ENCODE measurements around the gene SH3BP4.

The SH3BP4 gene

DNA sequence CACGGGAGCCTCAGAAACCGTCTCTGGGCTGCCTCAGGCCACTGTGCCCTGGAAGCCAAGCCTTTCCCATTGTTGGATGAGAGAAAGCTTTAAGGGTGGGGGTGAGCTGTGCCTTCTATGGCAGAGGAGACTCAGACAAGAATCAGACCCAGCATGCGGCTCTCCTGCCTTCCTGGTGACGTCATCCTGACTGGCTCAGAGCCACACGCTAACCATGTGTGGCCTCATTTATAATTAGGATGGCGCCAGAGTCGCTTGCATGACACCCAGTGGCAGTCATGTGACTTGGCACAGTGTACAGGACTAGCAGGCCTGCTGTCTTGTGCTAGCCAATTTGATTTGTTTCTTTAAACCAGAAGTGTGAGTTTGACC is 99.1 kb downstream of the SH3BP4 start:
- H3K4me1 ChIP-seq, result peaks cover 0 to 31% (median 21%) of the 10 kb centered on the region in 4 donors
- H3K27ac ChIP-seq, result peak overlapping the region; percentile 64 to 69
- intact Hi-C loops (cut with DNase I; ENCODE audit: low total_unique reads), result loop anchor here (2.0 to 5.0 kb wide), 2 partner anchors 54 to 99 kb away; partner anchors contain the start of gene SH3BP4
- peaks cover 12 to 35% (median 31%) of the 10 kb centered on the region in 3 donors for H3K36me3 ChIP-seq
- TF ChIP-seq, protein P1, sequence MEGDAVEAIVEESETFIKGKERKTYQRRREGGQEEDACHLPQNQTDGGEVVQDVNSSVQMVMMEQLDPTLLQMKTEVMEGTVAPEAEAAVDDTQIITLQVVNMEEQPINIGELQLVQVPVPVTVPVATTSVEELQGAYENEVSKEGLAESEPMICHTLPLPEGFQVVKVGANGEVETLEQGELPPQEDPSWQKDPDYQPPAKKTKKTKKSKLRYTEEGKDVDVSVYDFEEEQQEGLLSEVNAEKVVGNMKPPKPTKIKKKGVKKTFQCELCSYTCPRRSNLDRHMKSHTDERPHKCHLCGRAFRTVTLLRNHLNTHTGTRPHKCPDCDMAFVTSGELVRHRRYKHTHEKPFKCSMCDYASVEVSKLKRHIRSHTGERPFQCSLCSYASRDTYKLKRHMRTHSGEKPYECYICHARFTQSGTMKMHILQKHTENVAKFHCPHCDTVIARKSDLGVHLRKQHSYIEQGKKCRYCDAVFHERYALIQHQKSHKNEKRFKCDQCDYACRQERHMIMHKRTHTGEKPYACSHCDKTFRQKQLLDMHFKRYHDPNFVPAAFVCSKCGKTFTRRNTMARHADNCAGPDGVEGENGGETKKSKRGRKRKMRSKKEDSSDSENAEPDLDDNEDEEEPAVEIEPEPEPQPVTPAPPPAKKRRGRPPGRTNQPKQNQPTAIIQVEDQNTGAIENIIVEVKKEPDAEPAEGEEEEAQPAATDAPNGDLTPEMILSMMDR (IDR thresholded peaks at IDR 0.05), result no peak
- DNase-seq, result peak; percentile 91 to 96
- H3K27me3 ChIP-seq, result no peaks in the 10 kb centered on the region
- H3K9me3 ChIP-seq, result no peaks in the 10 kb centered on the region
- H3K4me3 ChIP-seq, result no peak overlapping the region

DNA sequence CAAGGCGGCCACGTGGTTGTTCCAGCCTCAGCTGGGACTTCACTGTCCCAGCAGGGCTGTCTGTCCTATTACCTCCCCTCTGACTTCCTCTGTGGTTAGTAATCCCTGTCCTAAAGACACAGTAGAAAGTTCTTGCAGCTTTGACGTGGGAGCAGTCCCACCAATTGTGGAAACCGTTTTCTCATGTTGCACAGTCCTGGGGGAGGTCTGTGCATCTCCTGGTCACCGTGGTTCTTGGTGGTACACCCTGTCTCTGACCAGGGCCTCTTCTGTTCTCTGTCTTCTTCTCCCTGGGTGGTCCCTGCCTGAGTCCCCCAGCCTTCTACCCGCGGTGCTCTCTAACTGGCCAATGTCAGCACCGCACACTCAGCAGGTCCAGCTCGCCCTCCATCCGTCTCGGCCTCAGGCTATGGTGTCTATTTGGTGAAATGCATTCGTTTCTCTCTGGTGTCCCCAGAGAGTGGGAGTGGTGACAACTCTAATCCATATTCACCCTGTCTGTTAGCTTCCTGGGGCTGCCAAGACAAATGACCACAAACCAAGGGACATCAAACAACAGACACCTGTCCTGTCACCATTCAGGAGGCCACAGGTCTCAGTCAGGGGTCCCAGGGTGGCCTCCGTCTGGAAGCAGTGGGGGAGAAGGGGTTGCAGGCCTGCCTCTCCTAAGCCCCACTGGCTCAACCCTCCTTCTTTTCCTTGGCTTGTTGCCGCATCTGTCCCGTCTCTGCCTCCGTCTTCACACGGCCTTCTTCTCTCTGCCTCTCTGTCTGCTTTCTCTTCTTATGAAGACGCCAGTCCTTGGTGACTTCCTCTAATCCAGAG is 99.8 kb downstream of the SH3BP4 start:
- intact Hi-C loops (cut with DNase I; ENCODE audit: low total_unique reads), result loop anchor here (2.0 to 5.0 kb wide), 2 partner anchors 55 to 99 kb away; partner anchors contain the start of gene SH3BP4
- no peak overlapping the region for H3K4me3 ChIP-seq
- DNase-seq, result peak in 1 of 2 donors; percentile 56
- TF ChIP-seq, protein P1 (IDR thresholded peaks at IDR 0.05), result no peak
- H3K9me3 ChIP-seq, result no peaks in the 10 kb centered on the region
- no peaks in the 10 kb centered on the region for H3K27me3 ChIP-seq
- H3K27ac ChIP-seq, result peak overlapping the region; percentile 64 to 69
- peaks cover 0 to 31% (median 21%) of the 10 kb centered on the region in 4 donors for H3K4me1 ChIP-seq
- H3K36me3 ChIP-seq, result peaks cover 12 to 31% (median 27%) of the 10 kb centered on the region in 3 donors

DNA sequence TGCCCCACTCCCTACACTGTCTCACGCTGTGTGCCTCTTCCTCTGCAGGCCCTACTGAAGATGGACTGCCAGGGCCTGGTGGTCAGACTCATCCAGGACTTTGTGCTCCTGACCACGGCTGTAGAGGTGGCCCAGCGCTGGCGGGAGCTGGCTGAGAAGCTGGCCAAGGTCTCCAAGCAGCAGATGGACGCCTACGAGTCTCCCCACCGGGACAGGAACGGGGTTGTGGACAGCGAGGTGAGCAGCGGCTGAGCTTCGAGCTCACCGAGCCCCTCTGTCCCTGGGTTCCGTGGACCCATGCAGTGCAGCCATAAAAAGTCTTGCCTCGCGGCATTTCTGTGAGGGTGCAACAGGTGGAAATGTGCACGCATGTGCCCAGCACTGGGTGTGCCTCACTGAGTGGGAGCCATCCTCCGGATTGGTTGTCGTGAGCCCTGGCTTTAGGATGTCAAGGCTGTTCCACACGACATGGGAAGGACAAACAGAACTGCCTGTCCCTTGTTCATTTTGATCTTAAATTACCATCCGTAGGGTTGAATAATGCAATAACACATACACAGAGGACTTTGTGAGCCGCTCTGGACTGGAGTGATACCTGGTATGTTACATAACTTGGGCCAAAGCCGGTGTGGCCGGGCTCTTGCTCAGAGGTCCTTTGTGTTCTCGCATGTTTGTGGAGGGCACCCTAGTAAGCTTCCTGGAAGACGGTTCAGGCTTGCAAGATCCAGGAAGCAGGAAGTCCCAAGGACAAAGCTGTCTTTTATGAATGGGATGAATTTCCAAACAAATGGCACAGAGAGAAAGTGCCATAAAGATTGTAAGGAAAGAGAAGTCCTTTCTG is 100.9 kb downstream of the SH3BP4 start:
- peak overlapping the region in 1 of 2 donors; percentile 64 for H3K27ac ChIP-seq
- DNase-seq, result peak in 1 of 2 donors; percentile 65
- TF ChIP-seq, protein P1 (IDR thresholded peaks at IDR 0.05), result no peak

DNA sequence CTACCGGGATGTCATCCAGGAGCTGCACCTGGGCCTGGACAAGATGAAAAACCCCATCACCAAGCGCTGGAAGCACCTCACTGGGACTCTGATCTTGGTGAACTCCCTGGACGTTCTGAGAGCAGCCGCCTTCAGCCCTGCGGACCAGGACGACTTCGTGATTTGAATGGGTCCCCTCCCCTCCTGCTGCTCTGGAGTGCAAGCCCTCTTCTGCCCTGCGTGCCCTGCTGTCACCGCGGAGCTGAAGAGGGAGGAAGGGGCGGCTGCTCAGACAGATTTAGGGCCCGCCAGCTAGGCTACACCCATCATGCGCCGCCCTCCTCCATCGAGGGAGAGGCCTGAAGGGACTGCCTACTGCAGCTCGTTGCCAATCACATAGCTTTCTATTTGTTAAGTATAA is 101.8 kb downstream of the SH3BP4 start:
- peak in 1 of 2 donors; percentile 27 for DNase-seq
- TF ChIP-seq, protein P1 (IDR thresholded peaks at IDR 0.05), result no peak
- Histone ChIP-seq H3K9me3 (no peaks in the 10 kb centered on the region), H3K27ac (no peak overlapping the region), H3K27me3 (no peaks in the 10 kb centered on the region), H3K36me3 (peaks cover 12 to 31% (median 27%) of the 10 kb centered on the region in 3 donors), H3K4me1 (peaks cover 0 to 27% (median 18%) of the 10 kb centered on the region in 4 donors), H3K4me3 (no peak overlapping the region)
- intact Hi-C loops (cut with DNase I; ENCODE audit: low total_unique reads), result loop anchor here (5.0 kb wide), 1 partner anchor 101 kb away; the partner anchor contains the start of gene SH3BP4

More for the DNA sequence above, 100.9 kb downstream of the SH3BP4 start:
- H3K4me1 ChIP-seq, result peaks cover 0 to 31% (median 21%) of the 10 kb centered on the region in 4 donors
- peaks cover 12 to 31% (median 27%) of the 10 kb centered on the region in 3 donors for H3K36me3 ChIP-seq
- no peaks in the 10 kb centered on the region for H3K9me3 ChIP-seq
- intact Hi-C loops (cut with DNase I; ENCODE audit: low total_unique reads), result loop anchor here (5.0 kb wide), 1 partner anchor 100 kb away; the partner anchor contains the start of gene SH3BP4
- no peak overlapping the region for H3K4me3 ChIP-seq
- H3K27me3 ChIP-seq, result no peaks in the 10 kb centered on the region

DNA sequence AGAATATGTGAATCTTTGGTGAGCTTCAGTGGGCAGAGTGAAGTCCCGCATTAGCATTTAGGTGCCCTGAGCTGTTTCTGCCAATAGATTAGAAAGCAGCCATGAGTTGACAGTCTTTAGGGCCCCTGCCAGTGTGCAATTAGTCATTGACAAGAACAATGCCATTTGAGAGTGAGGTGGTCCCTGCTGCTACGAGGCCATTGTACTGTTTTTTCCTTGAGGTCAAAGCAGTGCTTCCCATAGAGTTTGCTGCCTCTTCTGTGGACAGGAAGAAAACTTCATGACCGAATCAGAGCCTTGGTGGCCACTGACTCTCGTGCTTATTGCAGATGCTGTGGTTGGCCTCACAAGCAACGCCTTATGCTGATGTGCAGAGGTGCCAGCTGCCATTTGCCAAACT is 102.7 kb downstream of the SH3BP4 start:
- Histone ChIP-seq H3K9me3 (no peaks in the 10 kb centered on the region), H3K27ac (no peak overlapping the region), H3K4me1 (peaks cover 0 to 21% (median 17%) of the 10 kb centered on the region in 4 donors), H3K4me3 (no peak overlapping the region), H3K27me3 (no peaks in the 10 kb centered on the region), H3K36me3 (peaks cover 12 to 31% (median 27%) of the 10 kb centered on the region in 3 donors)
- intact Hi-C loops (cut with DNase I; ENCODE audit: low total_unique reads), result loop anchor here (5.0 kb wide), 1 partner anchor 102 kb away; the partner anchor contains the start of gene SH3BP4
- DNase-seq, result no peak
- TF ChIP-seq, protein P1 (IDR thresholded peaks at IDR 0.05), result no peak
